SK-N-SH treated with all-trans-retinoic acid at 6 μM for 48 hours (cell line): ENCODE measurements around the gene HS1BP3.

ENCODE experiments used
- ATAC-seq: fragments of 200-7000 bp; cut with Tn5 transposase; 3 replicates; pipeline ENCODE4 v1.9.1; 2020; ENCODE audit warnings: mild to moderate bottlenecking, moderate library complexity
- ARNTL ChIP-seq: fragments of 450-650 bp; formaldehyde crosslinking; IDR thresholded peaks from 2 replicates; pipeline ENCODE4 v1.5.0; 2020; ENCODE audit warnings: low read depth, mild to moderate bottlenecking, moderate library complexity, borderline replicate concordance
- BACH2 ChIP-seq: fragments of 250-450 bp; sonication (Bioruptor Pico); IDR thresholded peaks from 2 replicates; pipeline ENCODE4 v1.9.0; 2021; ENCODE audit warnings: mild to moderate bottlenecking, borderline replicate concordance
- CSDC2 ChIP-seq: fragments of 250-450 bp; sonication (Bioruptor Pico); IDR thresholded peaks from 2 replicates; pipeline ENCODE4 v1.5.0; 2020; ENCODE audit warnings: mild to moderate bottlenecking, moderate library complexity
- ESRRG ChIP-seq: fragments of 250-450 bp; sonication (Bioruptor Pico); IDR thresholded peaks from 2 replicates; pipeline ENCODE4 v1.6.1; 2021; ENCODE audit warnings: mild to moderate bottlenecking
- GLIS3 ChIP-seq: fragments of 250-450 bp; sonication (Bioruptor Pico); IDR thresholded peaks from 2 replicates; pipeline ENCODE4 v1.5.0; 2020; ENCODE audit warnings: mild to moderate bottlenecking, moderate library complexity
- ISL1 ChIP-seq: fragments of 250-450 bp; sonication (Bioruptor Pico); IDR thresholded peaks from 2 replicates; pipeline ENCODE4 v2.1.2; 2022; ENCODE audit warnings: mild to moderate bottlenecking, moderate library complexity
- OSR1 ChIP-seq: fragments of 250-450 bp; sonication (Bioruptor Pico); IDR thresholded peaks from 2 replicates; pipeline ENCODE4 v1.8.0; 2022; ENCODE audit warnings: moderate library complexity, mild to moderate bottlenecking, inconsistent platforms
- PPARA ChIP-seq: fragments of 250-450 bp; sonication (Bioruptor Pico); IDR thresholded peaks from 2 replicates; pipeline ENCODE4 v1.5.0; 2020; ENCODE audit warnings: mild to moderate bottlenecking, borderline replicate concordance
- RARB ChIP-seq: fragments of 250-450 bp; sonication (Bioruptor Pico); IDR thresholded peaks from 2 replicates; pipeline ENCODE4 v1.8.0; 2021; ENCODE audit warnings: mild to moderate bottlenecking, moderate library complexity
- SNAI2 ChIP-seq: fragments of 250-450 bp; sonication (Bioruptor Pico); IDR thresholded peaks from 2 replicates; pipeline ENCODE4 v1.5.0; 2020; ENCODE audit warnings: mild to moderate bottlenecking, moderate library complexity
- TCF4 ChIP-seq: fragments of 250-450 bp; sonication (Bioruptor Pico); IDR thresholded peaks from 2 replicates; pipeline ENCODE4 v1.8.0; 2021; ENCODE audit warnings: mild to moderate bottlenecking, moderate library complexity, borderline replicate concordance
- TOX ChIP-seq: fragments of 250-450 bp; sonication (Bioruptor Pico); IDR thresholded peaks from 2 replicates; pipeline ENCODE4 v1.8.0; 2021; ENCODE audit warnings: mild to moderate bottlenecking, moderate library complexity, borderline replicate concordance
- ZC3H10 ChIP-seq: fragments of 250-450 bp; sonication (Bioruptor Pico); IDR thresholded peaks from 2 replicates; pipeline ENCODE4 v1.5.1; 2021; ENCODE audit warnings: mild to moderate bottlenecking, moderate library complexity
- ZFP3 ChIP-seq: fragments of 250-450 bp; sonication (Bioruptor Pico); IDR thresholded peaks from 2 replicates; pipeline ENCODE4 v1.5.0; 2020; ENCODE audit warnings: mild to moderate bottlenecking, moderate library complexity
- ZFP30 ChIP-seq: fragments of 450-650 bp; formaldehyde crosslinking; IDR thresholded peaks from 2 replicates; pipeline ENCODE4 v1.5.0; 2022; ENCODE audit warnings: mild to moderate bottlenecking, moderate library complexity
- ZNF565 ChIP-seq: fragments of 450-650 bp; formaldehyde crosslinking; conservative IDR thresholded peaks from 2 replicates; pipeline ENCODE4 v1.5.0; 2020; ENCODE audit warnings: low read depth, mild to moderate bottlenecking, moderate library complexity
- ZNF70 ChIP-seq: fragments of 450-650 bp; formaldehyde crosslinking; IDR thresholded peaks from 2 replicates; pipeline ENCODE4 v1.5.0; 2020; ENCODE audit warnings: mild to moderate bottlenecking, moderate library complexity
- ZNF8 ChIP-seq: fragments of 450-650 bp; formaldehyde crosslinking; IDR thresholded peaks from 2 replicates; pipeline ENCODE4 v1.5.0; 2020; ENCODE audit warnings: mild to moderate bottlenecking, moderate library complexity
- TF ChIP-seq, protein P1 (sequence below): fragments of 250-450 bp; sonication (Bioruptor Pico); IDR thresholded peaks from 2 replicates; pipeline ENCODE4 v1.5.1; 2020; ENCODE audit warnings: low read depth, mild to moderate bottlenecking, moderate library complexity
- TF ChIP-seq, protein P2 (sequence below): fragments of 250-450 bp; sonication (Bioruptor Pico); IDR thresholded peaks from 2 replicates; pipeline ENCODE4 v1.5.1; 2021; ENCODE audit warnings: mild to moderate bottlenecking, moderate library complexity
- TF ChIP-seq, protein P3 (sequence below): fragments of 250-450 bp; sonication (Bioruptor Pico); IDR thresholded peaks from 2 replicates; pipeline ENCODE4 v1.8.0; 2020; ENCODE audit warnings: mild to moderate bottlenecking, moderate library complexity, borderline replicate concordance
- TF ChIP-seq, protein P4 (sequence below): fragments of 250-450 bp; sonication (Bioruptor Pico); IDR thresholded peaks from 2 replicates; pipeline ENCODE4 v1.5.0; 2020; ENCODE audit warnings: mild to moderate bottlenecking, moderate library complexity

HS1BP3 gene

DNA sequence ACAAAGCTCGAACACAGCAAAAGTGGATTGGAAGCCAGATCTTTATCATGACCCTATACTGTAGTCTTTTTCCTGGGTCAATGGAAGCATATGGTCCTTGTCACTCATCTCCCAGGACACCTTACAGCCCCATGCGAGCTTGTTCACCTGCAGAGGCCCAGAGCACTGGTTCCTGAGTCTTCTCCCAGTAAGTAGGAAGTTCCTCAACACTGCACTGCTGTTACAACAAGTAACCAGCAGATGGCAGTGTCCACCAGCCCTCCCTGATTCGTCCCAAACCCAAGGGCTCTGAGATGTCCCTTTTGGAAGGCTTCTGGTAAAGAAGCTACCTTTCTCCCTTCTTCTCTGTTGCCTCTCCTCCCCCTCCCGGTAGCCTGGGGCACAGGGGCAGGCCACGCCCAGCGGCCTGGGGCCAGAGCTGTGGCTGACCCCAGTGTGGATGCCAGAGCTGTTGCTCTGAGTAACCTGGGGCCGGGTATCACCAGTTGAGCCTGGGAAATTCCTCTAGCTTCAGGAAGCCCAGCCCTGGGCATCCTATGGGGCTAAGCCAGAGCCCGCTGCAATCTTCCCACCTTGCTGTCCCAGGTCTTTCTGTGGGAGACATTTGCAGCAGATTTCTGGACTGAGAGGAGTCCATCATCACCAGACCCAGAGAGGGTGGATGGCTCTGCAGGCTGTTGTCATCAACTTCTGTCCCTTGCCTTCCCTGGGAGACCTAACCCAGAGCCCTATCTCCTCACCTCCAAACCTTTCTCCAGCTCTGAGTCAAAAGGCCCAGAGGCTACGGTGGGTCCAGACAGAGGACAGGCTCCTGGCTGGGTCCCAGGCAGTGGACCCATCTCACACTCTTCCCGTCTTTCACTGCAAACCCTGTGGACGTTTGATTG, 10.8 kb upstream of the HS1BP3 start:
- TF ChIP-seq ZC3H10 (CRISPR knock-in tag) (no peak), ZFP3 (CRISPR knock-in tag) (no peak), TCF4 (CRISPR knock-in tag) (no peak), PPARA (no peak), OSR1 (CRISPR knock-in tag) (no peak), SNAI2 (CRISPR knock-in tag) (no peak), TOX (no peak), ISL1 (CRISPR knock-in tag) (no peak), ZFP30 (no peak), ZNF565 (CRISPR knock-in tag) (no peak)
- TF ChIP-seq, protein P1, sequence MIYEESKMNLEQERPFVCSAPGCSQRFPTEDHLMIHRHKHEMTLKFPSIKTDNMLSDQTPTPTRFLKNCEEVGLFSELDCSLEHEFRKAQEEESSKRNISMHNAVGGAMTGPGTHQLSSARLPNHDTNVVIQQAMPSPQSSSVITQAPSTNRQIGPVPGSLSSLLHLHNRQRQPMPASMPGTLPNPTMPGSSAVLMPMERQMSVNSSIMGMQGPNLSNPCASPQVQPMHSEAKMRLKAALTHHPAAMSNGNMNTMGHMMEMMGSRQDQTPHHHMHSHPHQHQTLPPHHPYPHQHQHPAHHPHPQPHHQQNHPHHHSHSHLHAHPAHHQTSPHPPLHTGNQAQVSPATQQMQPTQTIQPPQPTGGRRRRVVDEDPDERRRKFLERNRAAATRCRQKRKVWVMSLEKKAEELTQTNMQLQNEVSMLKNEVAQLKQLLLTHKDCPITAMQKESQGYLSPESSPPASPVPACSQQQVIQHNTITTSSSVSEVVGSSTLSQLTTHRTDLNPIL (CRISPR knock-in tag) = no peak
- TF ChIP-seq, all 23 proteins: peak for 0
- peak; percentile 79 for ATAC-seq

DNA sequence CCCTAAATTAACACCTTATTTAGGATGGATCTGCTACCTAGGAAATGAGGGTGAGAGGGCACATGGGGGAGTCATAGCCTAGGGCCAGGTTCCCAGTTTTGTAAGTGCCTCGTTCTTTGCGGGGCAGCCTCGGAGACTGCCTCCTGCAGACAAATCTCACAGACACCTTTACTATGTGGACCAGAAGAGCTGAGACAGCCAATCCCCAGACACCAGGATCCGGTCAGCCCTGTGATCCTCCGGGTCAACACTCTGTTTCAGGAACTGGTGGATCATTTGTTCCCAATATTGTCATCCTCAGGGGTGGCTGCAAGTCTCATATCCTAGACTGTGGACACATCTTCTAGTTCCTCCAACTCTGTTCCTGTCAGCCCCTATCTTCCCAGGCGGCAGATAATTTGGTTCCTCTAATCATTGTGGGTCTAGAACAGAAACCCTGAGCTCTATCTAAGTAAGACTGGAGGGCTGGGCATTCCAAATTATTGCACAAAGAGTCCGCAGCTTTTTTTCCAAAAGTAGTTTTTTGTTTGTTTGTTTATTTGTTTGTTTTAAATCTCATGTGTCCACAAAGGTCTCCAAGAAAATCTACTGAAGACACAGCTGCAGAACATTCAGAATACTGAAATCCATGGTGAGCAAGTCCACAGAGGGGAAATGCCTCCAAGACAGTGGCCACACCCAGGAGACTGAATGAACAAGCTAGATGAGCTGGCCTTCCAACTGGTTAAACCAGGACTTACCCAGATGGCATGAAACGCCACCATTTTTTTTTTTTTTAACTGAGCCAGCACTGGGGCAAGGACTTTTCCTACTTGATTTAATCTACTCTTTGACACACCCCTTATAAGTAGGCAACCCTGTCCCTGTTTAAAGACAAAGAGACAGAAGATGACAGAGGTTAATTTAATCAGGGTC, 9.9 kb upstream of the HS1BP3 start:
- no peak for ATAC-seq

DNA sequence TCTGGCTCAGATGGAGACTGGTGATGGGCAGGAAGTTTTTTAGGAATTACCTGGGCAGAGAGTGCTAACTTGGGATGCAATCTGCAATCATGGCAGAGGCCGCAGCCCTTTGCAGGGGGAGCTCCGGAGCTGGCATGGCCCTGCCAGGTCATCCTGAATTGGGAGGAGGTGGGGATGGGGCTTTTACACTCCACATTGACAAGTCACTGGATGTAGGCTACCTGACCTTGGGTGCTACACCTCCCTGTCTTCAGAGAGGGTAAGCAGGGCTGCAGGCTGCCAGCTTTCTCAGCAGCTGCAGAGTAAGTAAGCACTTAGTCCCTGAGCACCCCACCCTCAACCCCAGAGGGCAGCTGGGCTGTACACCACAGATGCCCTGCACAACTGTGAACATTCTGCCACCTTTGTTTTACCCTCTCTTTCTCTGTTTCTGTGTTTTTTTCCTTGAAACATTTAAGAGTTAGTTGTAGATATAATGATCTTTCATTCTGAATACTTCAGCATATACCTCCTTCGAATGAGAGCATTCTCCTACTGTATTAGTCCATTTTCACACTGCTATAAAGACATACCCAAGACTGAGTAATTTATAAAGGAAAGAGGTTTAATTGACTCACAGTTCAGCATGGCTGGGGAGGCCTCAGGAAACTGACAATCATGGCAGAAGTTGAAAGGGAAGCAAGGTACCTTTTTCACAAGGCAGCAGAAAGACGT, 6.8 kb upstream of the HS1BP3 start:
- TF ChIP-seq ZNF8 (CRISPR knock-in tag) (no peak), OSR1 (CRISPR knock-in tag) (no peak), ZFP3 (CRISPR knock-in tag) (no peak), RARB (CRISPR knock-in tag) (no peak), ARNTL (CRISPR knock-in tag) (no peak), ZNF70 (CRISPR knock-in tag) (no peak), SNAI2 (CRISPR knock-in tag) (no peak)
- no peak for ATAC-seq

More for the DNA sequence above, 9.9 kb upstream of the HS1BP3 start:
- TF ChIP-seq, protein P1 (CRISPR knock-in tag) = no peak
- TF ChIP-seq ESRRG (CRISPR knock-in tag) (no peak), RARB (CRISPR knock-in tag) (no peak), GLIS3 (no peak), ZFP30 (no peak), PPARA (no peak), CSDC2 (no peak), ZNF565 (CRISPR knock-in tag) (no peak)

DNA sequence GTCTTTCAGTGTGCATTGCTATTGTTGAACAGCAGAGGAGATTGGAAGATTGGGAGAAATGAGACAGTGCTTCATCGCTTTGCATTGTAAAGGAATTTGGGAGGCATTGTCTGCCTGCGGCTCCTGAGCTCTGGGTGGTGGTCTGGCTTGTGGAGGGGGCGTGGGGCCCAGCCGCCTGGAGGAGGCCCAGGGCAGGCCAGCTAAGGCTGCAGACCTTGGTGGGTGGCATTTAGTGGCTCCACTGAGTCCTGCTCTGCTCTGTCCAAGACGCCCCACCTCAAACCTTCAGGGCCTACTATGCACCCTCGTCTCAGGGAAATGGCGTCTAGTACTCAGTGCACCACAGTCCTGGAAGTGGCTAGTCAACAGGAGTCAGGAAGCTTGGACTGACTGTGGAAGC, 5.7 kb upstream of the HS1BP3 start:
- no peak for ATAC-seq

More for the DNA sequence above, 5.7 kb upstream of the HS1BP3 start:
- no peak for TF ChIP-seq ARNTL (CRISPR knock-in tag)
- TF ChIP-seq ZC3H10 (CRISPR knock-in tag) = no peak
- TF ChIP-seq PPARA = no peak
- TF ChIP-seq, protein P2, sequence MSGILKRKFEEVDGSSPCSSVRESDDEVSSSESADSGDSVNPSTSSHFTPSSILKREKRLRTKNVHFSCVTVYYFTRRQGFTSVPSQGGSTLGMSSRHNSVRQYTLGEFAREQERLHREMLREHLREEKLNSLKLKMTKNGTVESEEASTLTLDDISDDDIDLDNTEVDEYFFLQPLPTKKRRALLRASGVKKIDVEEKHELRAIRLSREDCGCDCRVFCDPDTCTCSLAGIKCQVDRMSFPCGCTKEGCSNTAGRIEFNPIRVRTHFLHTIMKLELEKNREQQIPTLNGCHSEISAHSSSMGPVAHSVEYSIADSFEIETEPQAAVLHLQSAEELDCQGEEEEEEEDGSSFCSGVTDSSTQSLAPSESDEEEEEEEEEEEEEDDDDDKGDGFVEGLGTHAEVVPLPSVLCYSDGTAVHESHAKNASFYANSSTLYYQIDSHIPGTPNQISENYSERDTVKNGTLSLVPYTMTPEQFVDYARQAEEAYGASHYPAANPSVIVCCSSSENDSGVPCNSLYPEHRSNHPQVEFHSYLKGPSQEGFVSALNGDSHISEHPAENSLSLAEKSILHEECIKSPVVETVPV = no peak
- no peak for TF ChIP-seq ZNF70 (CRISPR knock-in tag)
- TF ChIP-seq GLIS3 = no peak
- TF ChIP-seq TCF4 (CRISPR knock-in tag) = no peak
- TF ChIP-seq ZFP3 (CRISPR knock-in tag) = no peak
- TF ChIP-seq, protein P3, sequence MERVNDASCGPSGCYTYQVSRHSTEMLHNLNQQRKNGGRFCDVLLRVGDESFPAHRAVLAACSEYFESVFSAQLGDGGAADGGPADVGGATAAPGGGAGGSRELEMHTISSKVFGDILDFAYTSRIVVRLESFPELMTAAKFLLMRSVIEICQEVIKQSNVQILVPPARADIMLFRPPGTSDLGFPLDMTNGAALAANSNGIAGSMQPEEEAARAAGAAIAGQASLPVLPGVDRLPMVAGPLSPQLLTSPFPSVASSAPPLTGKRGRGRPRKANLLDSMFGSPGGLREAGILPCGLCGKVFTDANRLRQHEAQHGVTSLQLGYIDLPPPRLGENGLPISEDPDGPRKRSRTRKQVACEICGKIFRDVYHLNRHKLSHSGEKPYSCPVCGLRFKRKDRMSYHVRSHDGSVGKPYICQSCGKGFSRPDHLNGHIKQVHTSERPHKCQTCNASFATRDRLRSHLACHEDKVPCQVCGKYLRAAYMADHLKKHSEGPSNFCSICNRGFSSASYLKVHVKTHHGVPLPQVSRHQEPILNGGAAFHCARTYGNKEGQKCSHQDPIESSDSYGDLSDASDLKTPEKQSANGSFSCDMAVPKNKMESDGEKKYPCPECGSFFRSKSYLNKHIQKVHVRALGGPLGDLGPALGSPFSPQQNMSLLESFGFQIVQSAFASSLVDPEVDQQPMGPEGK (CRISPR knock-in tag) = no peak
- TF ChIP-seq ISL1 (CRISPR knock-in tag) = no peak
- TF ChIP-seq, protein P4, sequence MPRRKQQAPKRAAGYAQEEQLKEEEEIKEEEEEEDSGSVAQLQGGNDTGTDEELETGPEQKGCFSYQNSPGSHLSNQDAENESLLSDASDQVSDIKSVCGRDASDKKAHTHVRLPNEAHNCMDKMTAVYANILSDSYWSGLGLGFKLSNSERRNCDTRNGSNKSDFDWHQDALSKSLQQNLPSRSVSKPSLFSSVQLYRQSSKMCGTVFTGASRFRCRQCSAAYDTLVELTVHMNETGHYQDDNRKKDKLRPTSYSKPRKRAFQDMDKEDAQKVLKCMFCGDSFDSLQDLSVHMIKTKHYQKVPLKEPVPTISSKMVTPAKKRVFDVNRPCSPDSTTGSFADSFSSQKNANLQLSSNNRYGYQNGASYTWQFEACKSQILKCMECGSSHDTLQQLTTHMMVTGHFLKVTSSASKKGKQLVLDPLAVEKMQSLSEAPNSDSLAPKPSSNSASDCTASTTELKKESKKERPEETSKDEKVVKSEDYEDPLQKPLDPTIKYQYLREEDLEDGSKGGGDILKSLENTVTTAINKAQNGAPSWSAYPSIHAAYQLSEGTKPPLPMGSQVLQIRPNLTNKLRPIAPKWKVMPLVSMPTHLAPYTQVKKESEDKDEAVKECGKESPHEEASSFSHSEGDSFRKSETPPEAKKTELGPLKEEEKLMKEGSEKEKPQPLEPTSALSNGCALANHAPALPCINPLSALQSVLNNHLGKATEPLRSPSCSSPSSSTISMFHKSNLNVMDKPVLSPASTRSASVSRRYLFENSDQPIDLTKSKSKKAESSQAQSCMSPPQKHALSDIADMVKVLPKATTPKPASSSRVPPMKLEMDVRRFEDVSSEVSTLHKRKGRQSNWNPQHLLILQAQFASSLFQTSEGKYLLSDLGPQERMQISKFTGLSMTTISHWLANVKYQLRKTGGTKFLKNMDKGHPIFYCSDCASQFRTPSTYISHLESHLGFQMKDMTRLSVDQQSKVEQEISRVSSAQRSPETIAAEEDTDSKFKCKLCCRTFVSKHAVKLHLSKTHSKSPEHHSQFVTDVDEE (CRISPR knock-in tag) = no peak
- no peak for TF ChIP-seq SNAI2 (CRISPR knock-in tag)
- no peak for TF ChIP-seq ZNF565 (CRISPR knock-in tag)
- TF ChIP-seq TOX = no peak
- TF ChIP-seq ZNF8 (CRISPR knock-in tag) = no peak
- no peak for TF ChIP-seq OSR1 (CRISPR knock-in tag)
- TF ChIP-seq ZFP30 = no peak
- no peak for TF ChIP-seq RARB (CRISPR knock-in tag)
- no peak for TF ChIP-seq BACH2 (CRISPR knock-in tag)
